Neural cell (in vitro differentiated cells): Measurements from ENCODE around the gene THAP12. TPM values are rescaled to one million over a fixed set of nuclear protein-coding genes. Genes with fewer than 3 reads are reported as not detected.

Experiments
- H2AFZ ChIP-seq: fragments of 200-600, 300-800 bp; sonication (generic), shearing (Covaris generic); 2 replicates; pipeline ENCODE4 v1.6.0; 2014; ENCODE audit warnings: low read depth, mild to moderate bottlenecking, antibody characterized with exemption, low read length, moderate library complexity
- H3F3A ChIP-seq: fragments of 200-600 bp; shearing (Covaris generic); 2 replicates; pipeline ENCODE4 v1.6.1; 2016; ENCODE audit warnings: mild to moderate bottlenecking, moderate library complexity, mixed read lengths, antibody characterized with exemption, low read length; ENCODE audit not compliant: insufficient read depth, poor library complexity, severe bottlenecking
- H3K27ac ChIP-seq: fragments of 200-600, 300-800 bp; sonication (generic), shearing (Covaris generic); 2 replicates; pipeline ENCODE4 v1.5.1; 2014; ENCODE audit warnings: mild to moderate bottlenecking, low read length, moderate library complexity
- H3K27me3 ChIP-seq: fragments of 300-800, 200-600 bp; sonication (generic), shearing (Covaris generic); 2 replicates; pipeline ENCODE4 v1.6.0; 2014; ENCODE audit warnings: mild to moderate bottlenecking, low read depth, low read length, moderate library complexity; ENCODE audit not compliant: insufficient read depth
- H3K36me3 ChIP-seq: fragments of 300-800, 200-600 bp; sonication (generic), shearing (Covaris generic); 2 replicates; pipeline ENCODE4 v1.5.1; 2014; ENCODE audit warnings: mild to moderate bottlenecking, antibody characterized with exemption, low read length, moderate library complexity; ENCODE audit not compliant: insufficient read depth
- H3K4me2 ChIP-seq: fragments of 300-800, 200-600 bp; sonication (generic), shearing (Covaris generic); 2 replicates; pipeline ENCODE4 v1.6.0; 2014; ENCODE audit warnings: mild to moderate bottlenecking, low read length
- H3K4me3 ChIP-seq: fragments of 300-800, 200-600 bp; sonication (generic), shearing (Covaris generic); 2 replicates; pipeline ENCODE4 v1.5.1; 2014; ENCODE audit warnings: mild to moderate bottlenecking, low read length, moderate library complexity
- H3K79me2 ChIP-seq: fragments of 200-600 bp; shearing (Covaris generic); replicated peaks from 2 replicates; pipeline ENCODE4 v1.6.0; 2014; ENCODE audit warnings: mild to moderate bottlenecking, low read length, moderate library complexity; ENCODE audit not compliant: insufficient read depth
- H3K9ac ChIP-seq: fragments of 300-800, 200-600 bp; sonication (generic), shearing (Covaris generic); 2 replicates; pipeline ENCODE4 v1.6.1; 2016; ENCODE audit warnings: mild to moderate bottlenecking, low read length, mixed read lengths
- H3K9me2 ChIP-seq: fragments of 200-600 bp; shearing (Covaris generic); 2 replicates; pipeline ENCODE4 v1.6.1; 2016; ENCODE audit warnings: mild to moderate bottlenecking, low read length, mixed read lengths; ENCODE audit not compliant: insufficient read depth
- H3K9me3 ChIP-seq: fragments of 200-600, 300-800 bp; sonication (generic), shearing (Covaris generic); 2 replicates; pipeline ENCODE4 v1.6.1; 2016; ENCODE audit warnings: mild to moderate bottlenecking, mixed run types, low read length, moderate library complexity, mixed read lengths
- H4K20me1 ChIP-seq: fragments of 200-600 bp; shearing (Covaris generic); 2 replicates; pipeline ENCODE4 v1.6.1; 2016; ENCODE audit warnings: mild to moderate bottlenecking, mixed run types; ENCODE audit not compliant: insufficient read depth
- CTCF ChIP-seq: fragments of 450-650 bp; IDR thresholded peaks from 2 replicates; pipeline ENCODE4 v1.5.1; 2014; ENCODE audit warnings: antibody characterized with exemption, mild to moderate bottlenecking, moderate library complexity; ENCODE audit not compliant: poor library complexity, severe bottlenecking
- EP300 ChIP-seq: fragments of 450-650 bp; conservative IDR thresholded peaks from 2 replicates; pipeline ENCODE4 v1.6.1; 2014; ENCODE audit warnings: antibody characterized with exemption, mild to moderate bottlenecking, moderate library complexity; ENCODE audit not compliant: poor library complexity, severe bottlenecking
- EZH2 ChIP-seq: fragments of 200-600, 300-800 bp; shearing (Covaris generic), sonication (generic); IDR thresholded peaks from 2 replicates; pipeline ENCODE4 v1.6.1; 2014; ENCODE audit warnings: antibody characterized with exemption, low read length, borderline replicate concordance, mild to moderate bottlenecking; ENCODE audit not compliant: insufficient read depth, poor library complexity, severe bottlenecking
- MXI1 ChIP-seq: fragments of 450-650 bp; conservative IDR thresholded peaks from 2 replicates; pipeline ENCODE4 v1.6.1; 2014; ENCODE audit warnings: antibody characterized with exemption, mild to moderate bottlenecking; ENCODE audit not compliant: poor library complexity, severe bottlenecking
- POLR2AphosphoS5 ChIP-seq: IDR thresholded peaks from 2 replicates; pipeline ENCODE4 v1.6.1; 2012
- RAD21 ChIP-seq: fragments of 450-650 bp; conservative IDR thresholded peaks from 2 replicates; pipeline ENCODE4 v1.6.1; 2014; ENCODE audit warnings: antibody characterized with exemption, mild to moderate bottlenecking, moderate library complexity
- REST ChIP-seq: IDR thresholded peaks from 2 replicates; pipeline ENCODE4 v1.6.1; 2012; ENCODE audit warnings: borderline replicate concordance
- SMC3 ChIP-seq: fragments of 450-650 bp; conservative IDR thresholded peaks from 2 replicates; pipeline ENCODE4 v1.6.1; 2014; ENCODE audit warnings: antibody characterized with exemption, mild to moderate bottlenecking, moderate library complexity; ENCODE audit not compliant: poor library complexity
- polyA plus RNA-seq: library from polyadenylated mRNA; depleted of rRNA; stranded (reverse); fragments of >200 nt; gene quantifications from 2 replicates; pipeline ENCODE4 v1.2.3, GENCODE V29; 2014

Gene THAP12
- polyA plus RNA-seq, 1 donor from 2014 or later, result 110 TPM

DNA sequence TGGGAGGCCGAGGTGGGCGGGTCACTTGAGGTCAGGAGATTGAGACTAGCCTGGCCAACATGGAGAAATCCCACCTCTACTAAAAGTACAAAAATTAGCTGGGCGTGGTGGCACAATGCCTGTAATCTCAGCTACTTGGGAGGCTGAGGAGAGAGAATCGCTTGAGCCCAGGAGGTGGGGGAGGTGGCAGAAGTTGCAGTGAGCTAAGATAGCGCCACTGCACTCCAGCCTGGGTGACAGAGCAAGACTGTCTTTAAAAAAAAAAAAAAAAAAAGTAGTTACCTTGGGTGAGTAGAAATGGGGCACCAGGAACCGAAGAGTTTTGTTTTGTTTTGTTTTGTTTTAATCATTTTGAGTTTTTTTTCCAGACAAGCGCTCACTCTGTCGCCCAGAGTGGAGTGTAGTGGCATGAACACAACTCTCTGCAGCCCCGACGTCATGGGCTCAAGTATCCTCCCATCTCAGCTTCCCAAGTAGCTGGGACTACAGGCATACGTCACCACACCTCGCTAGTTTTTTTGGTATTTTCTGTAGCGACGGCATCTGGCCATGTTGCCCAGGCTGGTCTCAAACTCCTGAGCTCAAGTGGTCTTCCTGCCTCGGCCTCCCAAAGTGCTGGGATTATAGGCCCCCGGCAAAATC is 15.8 kb downstream of the THAP12 start:
- Histone ChIP-seq H3K9ac (no peak overlapping the region), H3K4me2 (no peak overlapping the region), H3K79me2 (peaks cover 18% of the 10 kb centered on the region), H3K4me3 (no peak overlapping the region), H2AFZ (no peak overlapping the region), H3K9me3 (no peaks in the 10 kb centered on the region), H3K27me3 (no peaks in the 10 kb centered on the region), H4K20me1 (no peaks in the 10 kb centered on the region), H3F3A (no peaks in the 10 kb centered on the region), H3K27ac (no peak overlapping the region), H3K9me2 (no peaks in the 10 kb centered on the region), H3K36me3 (no peaks in the 10 kb centered on the region)
- no peak for TF ChIP-seq MXI1
- TF ChIP-seq REST, result no peak
- TF ChIP-seq RAD21, result no peak
- TF ChIP-seq EZH2, result no peak
- no peak for TF ChIP-seq SMC3
- TF ChIP-seq CTCF, result no peak
- TF ChIP-seq POLR2AphosphoS5, result no peak
- TF ChIP-seq EP300, result no peak

- peaks cover 3% of the 10 kb centered on the region for H3K79me2 ChIP-seq
- H2AFZ ChIP-seq, result no peak overlapping the region
These were observed 18.2 kb downstream of the THAP12 start for GRCh38 chr11:76362716-76363115.

More at GRCh38 chr11:76362716-76363115, 18.2 kb downstream of the THAP12 start:
- no peaks in the 10 kb centered on the region for H3K36me3 ChIP-seq
- TF ChIP-seq REST, result no peak
- TF ChIP-seq POLR2AphosphoS5, result no peak
- no peak for TF ChIP-seq EP300
- H3K9me2 ChIP-seq, result no peaks in the 10 kb centered on the region
- H3K9me3 ChIP-seq, result no peaks in the 10 kb centered on the region
- no peak overlapping the region for H3K27ac ChIP-seq
- H3K9ac ChIP-seq, result no peak overlapping the region
- H3F3A ChIP-seq, result no peaks in the 10 kb centered on the region
- no peaks in the 10 kb centered on the region for H3K27me3 ChIP-seq
- no peaks in the 10 kb centered on the region for H4K20me1 ChIP-seq
- no peak overlapping the region for H3K4me3 ChIP-seq
- H3K4me2 ChIP-seq, result no peak overlapping the region
